Stomach (tissue), 19 donors: ENCODE data around the gene TNNC2. TPM values are rescaled to one million over a fixed set of nuclear protein-coding genes. Genes with fewer than 3 reads are reported as not detected.
"Not testable (repeated sequence)": the region's sequence is repeated elsewhere in the genome, so short reads cannot be mapped to it uniquely, and the experiment has no call there.

Experiments used
- DNase-seq, 2 donors: peaks; one replicate each; pipeline versions ENCODE4 v3.0.0 to v3.0.0-alpha.2; 2013 to 2019
- H3K27ac ChIP-seq, 5 donors: fragments of 200-600 bp in 4 of 5; sonication (generic) in 4 of 5; one replicate each; pipeline ENCODE4 v1.5.1; 2013 to 2019; ENCODE audit warnings: mild to moderate bottlenecking in 1 of 5, moderate library complexity in 1 of 5
- H3K27me3 ChIP-seq, 3 donors: fragments of 200-600 bp; sonication (generic); one replicate each; pipeline ENCODE4 v1.5.1; 2017 to 2019; ENCODE audit warnings: mixed run types in 1 of 3
- H3K36me3 ChIP-seq, 4 donors: fragments of 200-600 bp; sonication (generic); 1 replicate in 3 of 4; 2 replicates in 1 of 4; pipeline ENCODE4 v1.5.1; 2016 to 2019
- H3K4me1 ChIP-seq, 4 donors: fragments of 200-600 bp; sonication (generic); one replicate each; pipeline ENCODE4 v1.5.1; 2016 to 2019
- H3K4me3 ChIP-seq, 4 donors: fragments of 200-600 bp; sonication (generic) in 3 of 4; one replicate each; pipeline ENCODE4 v1.5.1; 2016 to 2019; ENCODE audit warnings: mild to moderate bottlenecking in 1 of 4
- H3K9me3 ChIP-seq, 4 donors: fragments of 200-600 bp; sonication (generic); one replicate each; pipeline ENCODE4 v1.5.1; 2016 to 2019
- EP300 ChIP-seq: sonication (generic); formaldehyde crosslinking; IDR thresholded peaks from one replicate; pipeline ENCODE4 v1.6.1; 2017; ENCODE audit warnings: antibody characterized with exemption
- POLR2A ChIP-seq, 4 donors: fragments of 450-650 bp; IDR thresholded peaks; one replicate each; pipeline ENCODE4 v1.6.1; 2016; ENCODE audit warnings: antibody characterized with exemption in 4 of 4, control low read depth in 2 of 4, mild to moderate bottlenecking in 1 of 4, moderate library complexity in 1 of 4
- POLR2AphosphoS5 ChIP-seq, 3 donors: sonication (generic); formaldehyde crosslinking; IDR thresholded peaks; one replicate each; pipeline ENCODE4 v1.6.1; 2016; ENCODE audit warnings: antibody characterized with exemption in 3 of 3
- WGBS, 5 donors: extraction: QIAGEN DNeasy Blood & Tissue Kit in 3 of 5; methylation state at CpG; one replicate each; pipeline versions ENCODE4 v1.1.5 to v1.1.7; 2013 to 2018; 5-methylcytosine and 5-hydroxymethylcytosine counted together
- intact Hi-C: fragments of 100-400 bp; cut with DNase I; formaldehyde crosslinking; loops from one replicate; pipeline ENCODE4 v1.15.1; 2023; ENCODE audit warnings: low total_unique reads
- long read RNA-seq, 10 donors: transcript quantifications; one replicate each; lab custom pipeline, GENCODE V29; 2026
- polyA plus RNA-seq, 3 donors: library from polyadenylated mRNA; stranded (reverse); fragments of 200-250 nt; gene quantifications; one replicate each; pipeline ENCODE4 v1.2.3, GENCODE V29; 2013
- total RNA-seq, 5 donors: library from RNA; depleted of rRNA; stranded (reverse); fragments of >200 nt; gene quantifications; one replicate each; pipeline versions ENCODE4 v1.1.0 to v1.2.3, GENCODE V29; 2014 to 2016
- TF ChIP-seq, protein P1 (sequence below), 7 experiments: fragments of 450-650 bp in 4 of 7; fragments of 200-600 bp in 3 of 7; sonication (generic) in 3 of 7; IDR thresholded peaks; one replicate each; pipeline ENCODE4 v1.5.1; 2016 to 2019; ENCODE audit warnings: antibody characterized with exemption in 7 of 7, control low read depth in 2 of 7, mild to moderate bottlenecking in 1 of 7
- donor health status: healthy with polysubstance abuse.
- donor health status: Bipolar disorder and iron deficiency.
- donor health status: healthy.

The TNNC2 gene
- total RNA-seq (1 to 10 TPM in 1 of 5 donors, not detected in 4; 4.9 TPM), polyA plus RNA-seq (10 to 100 TPM in 1 of 3 donors, 1 to 10 TPM in 1, not detected in 1; 3.0 to 12.4 TPM)
- long read RNA-seq, donor 1, transcript TNNC2-201 (6 exons, 710 nt): major isoform, 8 of 23 reads
- long read RNA-seq, donor 1, partial matches to known transcripts: 15 of 23 reads
- long read RNA-seq, donor 1, other reads (novel, unspliced or antisense): 0 of 23 reads
- long read RNA-seq, donor 2, transcript TNNC2-201 (6 exons, 710 nt): major isoform, 6 of 11 reads
- long read RNA-seq, donor 2, partial matches to known transcripts: 5 of 11 reads
- long read RNA-seq, donor 2, other reads (novel, unspliced or antisense): 0 of 11 reads
- long read RNA-seq, donor 3, transcript TNNC2-201 (6 exons, 710 nt): major isoform, 5 of 5 reads
- long read RNA-seq, donor 3, partial matches to known transcripts: 0 of 5 reads
- long read RNA-seq, donor 3, other reads (novel, unspliced or antisense): 0 of 5 reads
- long read RNA-seq, donor 4: 0 reads
- long read RNA-seq, donor 5, transcript TNNC2-201 (6 exons, 710 nt): major isoform, 5 of 5 reads
- long read RNA-seq, donor 5, partial matches to known transcripts: 0 of 5 reads
- long read RNA-seq, donor 5, other reads (novel, unspliced or antisense): 0 of 5 reads
- long read RNA-seq, donor 6, transcript TNNC2-201 (6 exons, 710 nt): major isoform, 14 of 30 reads
- long read RNA-seq, donor 6, partial matches to known transcripts: 16 of 30 reads
- long read RNA-seq, donor 6, other reads (novel, unspliced or antisense): 0 of 30 reads
- long read RNA-seq, donor 7: 0 reads
- long read RNA-seq, donor 8, partial matches to known transcripts: 0 of 3 reads
- long read RNA-seq, donor 8, other reads (novel, unspliced or antisense): 0 of 3 reads
- long read RNA-seq, donor 9, partial matches to known transcripts: 0 of 2 reads
- long read RNA-seq, donor 9, other reads (novel, unspliced or antisense): 0 of 2 reads
- long read RNA-seq, donor 10, partial matches to known transcripts: 0 of 4 reads
- long read RNA-seq, donor 10, other reads (novel, unspliced or antisense): 0 of 4 reads

DNA sequence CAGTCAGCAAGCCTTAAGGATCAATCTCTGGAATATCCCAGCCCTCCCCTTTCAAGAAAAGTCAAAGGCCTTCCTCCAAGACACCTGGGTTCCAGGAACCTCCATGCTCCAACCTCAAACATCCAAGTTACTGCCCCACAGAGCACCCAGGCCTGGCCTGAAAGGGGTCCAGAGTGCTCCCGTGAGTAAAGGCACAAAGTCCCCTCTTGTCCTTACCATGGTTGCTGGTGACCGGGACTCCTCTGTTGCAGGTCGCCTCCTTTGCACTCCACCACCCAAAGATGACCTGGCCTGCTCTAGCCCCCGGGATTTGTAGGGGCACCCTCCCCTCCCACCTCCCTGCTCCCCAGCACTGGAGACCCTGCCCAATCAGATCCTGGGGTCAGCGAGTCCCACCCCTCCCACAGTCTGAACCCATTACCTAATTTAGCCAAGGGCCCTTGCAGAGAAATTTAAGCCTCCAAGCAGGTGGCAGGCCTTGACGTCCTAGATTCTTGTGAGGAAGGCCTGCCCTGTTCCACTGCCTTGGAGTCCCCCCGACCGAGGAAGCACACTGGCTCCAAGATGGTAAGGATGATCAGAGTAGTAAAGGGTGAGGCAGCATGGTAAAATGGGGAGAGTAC is at the start of gene TNNC2:
TSS of gene TNNC2 (minus strand) at position 283 of the 623 bp plus-strand sequence. CDS start at position 219, 64 bp downstream.
- TF ChIP-seq, protein P1, sequence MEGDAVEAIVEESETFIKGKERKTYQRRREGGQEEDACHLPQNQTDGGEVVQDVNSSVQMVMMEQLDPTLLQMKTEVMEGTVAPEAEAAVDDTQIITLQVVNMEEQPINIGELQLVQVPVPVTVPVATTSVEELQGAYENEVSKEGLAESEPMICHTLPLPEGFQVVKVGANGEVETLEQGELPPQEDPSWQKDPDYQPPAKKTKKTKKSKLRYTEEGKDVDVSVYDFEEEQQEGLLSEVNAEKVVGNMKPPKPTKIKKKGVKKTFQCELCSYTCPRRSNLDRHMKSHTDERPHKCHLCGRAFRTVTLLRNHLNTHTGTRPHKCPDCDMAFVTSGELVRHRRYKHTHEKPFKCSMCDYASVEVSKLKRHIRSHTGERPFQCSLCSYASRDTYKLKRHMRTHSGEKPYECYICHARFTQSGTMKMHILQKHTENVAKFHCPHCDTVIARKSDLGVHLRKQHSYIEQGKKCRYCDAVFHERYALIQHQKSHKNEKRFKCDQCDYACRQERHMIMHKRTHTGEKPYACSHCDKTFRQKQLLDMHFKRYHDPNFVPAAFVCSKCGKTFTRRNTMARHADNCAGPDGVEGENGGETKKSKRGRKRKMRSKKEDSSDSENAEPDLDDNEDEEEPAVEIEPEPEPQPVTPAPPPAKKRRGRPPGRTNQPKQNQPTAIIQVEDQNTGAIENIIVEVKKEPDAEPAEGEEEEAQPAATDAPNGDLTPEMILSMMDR (IDR thresholded peaks at IDR 0.05): no peak
- no peak for TF ChIP-seq POLR2A (IDR thresholded peaks at IDR 0.05)
- no peak for TF ChIP-seq POLR2AphosphoS5 (IDR thresholded peaks at IDR 0.05)
- no peak for TF ChIP-seq EP300
- Histone ChIP-seq H3K27ac (peak within 1 kb of the TSS in 4 of 5 donors; percentile 24 to 75 (median 52)), H3K36me3 (no peaks in the 10 kb centered on the region), H3K27me3 (peaks cover 0 to 28% (median 22%) of the 10 kb centered on the region in 3 donors), H3K4me1 (peaks cover 17 to 47% (median 30%) of the 10 kb centered on the region in 4 donors), H3K4me3 (no peak within 1 kb of the TSS), H3K9me3 (no peaks in the 10 kb centered on the region)
- WGBS, 5 donors: 80 to 88% (median 85%) methylated on average over 8 of the region's 8 CpGs
- intact Hi-C loops: no loop called here
- DNase-seq: no peak

DNA sequence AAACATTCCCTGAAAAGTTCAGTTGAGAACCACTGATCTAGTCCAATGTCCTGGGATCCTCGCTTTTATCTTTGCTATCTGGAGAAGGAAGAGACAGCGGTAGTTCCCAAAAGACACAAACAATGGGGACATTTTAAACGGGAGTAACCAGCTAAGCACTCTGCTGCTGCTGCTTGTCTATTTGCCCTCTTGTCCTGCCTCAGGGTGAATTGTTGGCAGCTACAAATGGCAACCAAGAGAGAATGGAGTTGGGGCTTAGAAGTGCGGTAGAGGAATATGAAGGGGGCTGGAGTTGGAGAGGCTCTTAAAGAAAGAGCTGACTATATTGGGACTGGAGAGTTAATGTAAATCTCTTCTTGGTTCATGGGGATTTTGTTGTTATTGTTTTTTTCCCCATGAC is 47.5 kb upstream of the TNNC2 start:
- no peak for DNase-seq
- no peak overlapping the region for H3K27ac ChIP-seq
- intact Hi-C loops: no loop called here
- no peaks in the 10 kb centered on the region for H3K27me3 ChIP-seq
- no peak overlapping the region for H3K4me3 ChIP-seq
- H3K4me1 ChIP-seq: no peaks in the 10 kb centered on the region
- H3K36me3 ChIP-seq: peaks cover 17 to 37% (median 28%) of the 10 kb centered on the region in 4 donors
- H3K9me3 ChIP-seq: no peaks in the 10 kb centered on the region
- WGBS, 5 donors: 78 to 86% (median 83%) methylated on average over 4 of the region's 4 CpGs
- TF ChIP-seq POLR2AphosphoS5 (IDR thresholded peaks at IDR 0.05) (no peak), EP300 (no peak), POLR2A (IDR thresholded peaks at IDR 0.05) (no peak)
- TF ChIP-seq, protein P1 (IDR thresholded peaks at IDR 0.05): no peak

DNA sequence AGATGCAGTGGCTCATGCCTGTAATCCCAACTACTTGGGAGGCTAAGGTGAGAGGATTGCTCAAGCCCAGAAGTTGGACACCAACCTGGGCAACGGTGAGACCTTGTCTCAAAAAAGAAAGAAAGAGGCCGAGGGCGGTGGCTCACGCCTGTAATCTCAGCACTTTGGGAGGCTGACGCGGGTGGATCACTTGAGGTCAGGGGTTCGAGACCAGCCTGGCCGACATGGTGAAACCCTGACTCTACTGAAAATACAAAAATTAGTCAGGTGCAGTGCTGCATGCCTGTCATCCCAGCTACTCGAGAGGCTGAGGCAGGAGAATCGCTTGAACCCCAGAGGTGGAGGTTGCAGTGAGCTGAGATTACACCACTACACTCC is 47.0 kb upstream of the TNNC2 start:
- intact Hi-C loops, DNase-seq, H3K9me3 ChIP-seq, H3K27ac ChIP-seq, H3K4me1 ChIP-seq, H3K4me3 ChIP-seq, H3K27me3 ChIP-seq: not testable (repeated sequence)
- peaks cover 17 to 37% (median 28%) of the 10 kb centered on the region in 4 donors for H3K36me3 ChIP-seq
- 89 to 97% (median 95%) methylated on average over 10 of the region's 10 CpGs for WGBS, 5 donors

DNA sequence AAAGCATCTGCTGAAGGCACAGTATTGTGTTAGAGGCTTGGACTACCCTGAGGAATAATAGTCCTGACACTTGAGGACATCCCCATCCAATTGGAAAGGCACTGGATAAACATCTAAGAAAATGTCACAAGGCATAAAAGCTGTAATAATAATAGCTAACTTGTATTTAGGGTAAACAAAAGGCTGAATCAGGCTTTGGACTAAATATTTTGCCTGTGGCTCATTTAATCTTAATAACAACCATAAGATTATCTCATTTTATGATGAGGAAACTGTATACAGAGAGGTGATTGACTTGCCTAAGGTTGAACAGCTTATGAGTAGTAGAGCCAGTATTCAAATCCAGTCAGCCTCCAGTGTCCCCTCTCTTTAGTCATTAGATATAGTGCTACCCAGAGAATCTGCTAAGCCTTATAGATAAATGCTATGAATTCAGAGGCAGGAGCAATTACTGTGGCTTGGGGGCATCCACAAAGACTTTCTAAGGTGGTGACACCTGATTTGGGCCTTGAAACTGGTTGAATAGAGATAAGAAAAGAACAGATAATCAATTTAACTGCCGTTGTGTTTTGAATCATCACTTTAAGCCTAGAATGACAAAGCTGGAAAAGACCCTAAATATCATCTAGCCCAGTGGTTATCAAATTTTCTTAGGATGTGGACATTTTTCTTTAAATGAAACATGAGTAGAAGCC is 46.4 kb upstream of the TNNC2 start:
- Histone ChIP-seq H3K4me1 (no peaks in the 10 kb centered on the region), H3K27ac (no peak overlapping the region), H3K36me3 (peaks cover 17 to 32% (median 25%) of the 10 kb centered on the region in 4 donors), H3K4me3 (no peak overlapping the region), H3K9me3 (no peaks in the 10 kb centered on the region), H3K27me3 (no peaks in the 10 kb centered on the region)
- DNase-seq: no peak
- WGBS, 5 donors: 34 to 63% (median 45%) methylated on average over 1 of the region's 1 CpG
- intact Hi-C loops: no loop called here
- TF ChIP-seq, protein P1 (IDR thresholded peaks at IDR 0.05): no peak
- TF ChIP-seq POLR2AphosphoS5 (IDR thresholded peaks at IDR 0.05) (no peak), EP300 (no peak), POLR2A (IDR thresholded peaks at IDR 0.05) (no peak)
